Erythroblast (primary cell): ENCODE measurements around the gene IGFALS.

Source experiments
- GATA1 ChIP-seq: IDR thresholded peaks from 2 replicates; pipeline ENCODE4 v1.6.1; 2011; ENCODE audit warnings: low read depth, mild to moderate bottlenecking, control low read depth, low read length, moderate library complexity
- POLR2A ChIP-seq: IDR thresholded peaks from 2 replicates; pipeline ENCODE4 v1.6.1; 2011; ENCODE audit warnings: mild to moderate bottlenecking, low read length

DNA sequence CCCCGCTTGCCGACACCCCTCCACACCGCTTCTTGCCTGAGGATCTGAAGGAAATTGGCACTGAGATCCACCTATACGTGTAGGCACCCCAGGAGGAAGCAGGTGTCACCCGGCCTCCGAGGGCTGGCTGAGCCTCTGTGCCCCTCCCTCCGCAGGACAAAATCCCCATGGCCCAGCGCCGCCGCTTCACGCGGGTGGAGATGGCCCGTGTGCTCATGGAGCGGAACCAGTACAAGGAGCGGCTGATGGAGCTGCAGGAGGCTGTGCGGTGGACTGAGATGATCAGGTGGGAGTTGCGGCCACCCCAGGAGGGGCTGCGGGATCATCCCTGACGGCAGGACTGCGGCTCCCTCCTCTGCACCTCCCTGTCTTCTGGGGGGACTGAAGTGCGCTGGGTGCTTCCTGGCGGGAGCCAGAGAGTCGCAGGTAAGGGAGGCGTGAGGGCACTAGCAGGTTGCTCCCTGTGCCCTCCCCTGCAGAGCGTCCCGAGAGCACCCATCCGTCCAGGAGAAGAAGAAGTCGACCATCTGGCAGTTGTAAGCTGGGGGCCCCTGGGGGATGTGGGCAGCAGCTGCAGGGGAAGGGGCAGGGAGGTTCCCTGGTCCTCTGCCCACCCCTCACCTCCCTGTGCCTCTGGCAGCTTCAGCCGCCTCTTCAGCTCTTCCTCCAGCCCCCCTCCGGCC, 31.2 kb downstream of the IGFALS start:
- TF ChIP-seq POLR2A (no peak), GATA1 (no peak)
